ENCODE results near the gene BLID.

BLID gene

GRCh38 chr11:122160841-122161590, 45.0 kb upstream of the BLID start:
- H3K9me3 ChIP-seq (ENCODE audit: insufficient read depth, low read length): no peaks in the 10 kb centered on the region
- no peaks in the 10 kb centered on the region for H3K9me2 ChIP-seq (replicated peaks; ENCODE audit: insufficient read depth, low read length)
- no peak overlapping the region for H3K4me2 ChIP-seq (ENCODE audit: low read depth, low read length, poor library complexity, severe bottlenecking)
- no peak overlapping the region for H3K9ac ChIP-seq (ENCODE audit: low read length)
- no peak overlapping the region for H3K4me3 ChIP-seq (ENCODE audit: insufficient read depth, low read length, poor library complexity, severe bottlenecking)
- H3K79me2 ChIP-seq (ENCODE audit: insufficient read depth, low read length): no peaks in the 10 kb centered on the region
- TF ChIP-seq CTCF (IDR thresholded peaks at IDR 0.05; ENCODE audit: insufficient read depth, low read length, poor library complexity, severe bottlenecking) (no peak), EZH2phosphoT487 (conservative IDR thresholded peaks at IDR 0.05; ENCODE audit: low read length) (no peak)
- H3F3A ChIP-seq (ENCODE audit: insufficient read depth): no peaks in the 10 kb centered on the region
- no peaks in the 10 kb centered on the region for H3K27me3 ChIP-seq (ENCODE audit: low read length)
- H3K27ac ChIP-seq (ENCODE audit: low read depth, low read length): no peak overlapping the region
- no peaks in the 10 kb centered on the region for H4K20me1 ChIP-seq (ENCODE audit: low read depth, low read length)
- H2AFZ ChIP-seq (ENCODE audit: low read depth, low read length, severe bottlenecking): no peak overlapping the region
- no peaks in the 10 kb centered on the region for H3K36me3 ChIP-seq (ENCODE audit: low read length)

- no peak overlapping the region for H3K4me2 ChIP-seq (ENCODE audit: low read depth, low read length, poor library complexity, severe bottlenecking)
- H3F3A ChIP-seq (ENCODE audit: insufficient read depth): no peaks in the 10 kb centered on the region
- H3K4me3 ChIP-seq (ENCODE audit: insufficient read depth, low read length, poor library complexity, severe bottlenecking): no peak overlapping the region
- no peak overlapping the region for H3K9ac ChIP-seq (ENCODE audit: low read length)
- H3K9me3 ChIP-seq (ENCODE audit: insufficient read depth, low read length): no peaks in the 10 kb centered on the region
- no peak overlapping the region for H2AFZ ChIP-seq (ENCODE audit: low read depth, low read length, severe bottlenecking)
- no peaks in the 10 kb centered on the region for H3K27me3 ChIP-seq (ENCODE audit: low read length)
- H4K20me1 ChIP-seq (ENCODE audit: low read depth, low read length): no peaks in the 10 kb centered on the region
- no peak for TF ChIP-seq CTCF (IDR thresholded peaks at IDR 0.05; ENCODE audit: insufficient read depth, low read length, poor library complexity, severe bottlenecking)
- TF ChIP-seq EZH2phosphoT487 (conservative IDR thresholded peaks at IDR 0.05; ENCODE audit: low read length): no peak
- no peaks in the 10 kb centered on the region for H3K36me3 ChIP-seq (ENCODE audit: low read length)
- no peaks in the 10 kb centered on the region for H3K9me2 ChIP-seq (replicated peaks; ENCODE audit: insufficient read depth, low read length)
- H3K27ac ChIP-seq (ENCODE audit: low read depth, low read length): no peak overlapping the region
- H3K79me2 ChIP-seq (ENCODE audit: insufficient read depth, low read length): no peaks in the 10 kb centered on the region
These were observed 43.8 kb upstream of the BLID start for GRCh38 chr11:122159861-122160260.

- no peak overlapping the region for H3K4me2 ChIP-seq (ENCODE audit: low read depth, low read length, poor library complexity, severe bottlenecking)
- H3K9ac ChIP-seq (ENCODE audit: low read length): no peak overlapping the region
- H3K79me2 ChIP-seq (ENCODE audit: insufficient read depth, low read length): no peaks in the 10 kb centered on the region
- H3F3A ChIP-seq (ENCODE audit: insufficient read depth): no peaks in the 10 kb centered on the region
- H3K27ac ChIP-seq (ENCODE audit: low read depth, low read length): no peak overlapping the region
- no peak for TF ChIP-seq CTCF (IDR thresholded peaks at IDR 0.05; ENCODE audit: insufficient read depth, low read length, poor library complexity, severe bottlenecking)
- no peak for TF ChIP-seq EZH2phosphoT487 (conservative IDR thresholded peaks at IDR 0.05; ENCODE audit: low read length)
- no peaks in the 10 kb centered on the region for H3K27me3 ChIP-seq (ENCODE audit: low read length)
- H2AFZ ChIP-seq (ENCODE audit: low read depth, low read length, severe bottlenecking): no peak overlapping the region
- H3K9me3 ChIP-seq (ENCODE audit: insufficient read depth, low read length): no peaks in the 10 kb centered on the region
- no peaks in the 10 kb centered on the region for H3K9me2 ChIP-seq (replicated peaks; ENCODE audit: insufficient read depth, low read length)
- no peak overlapping the region for H3K4me3 ChIP-seq (ENCODE audit: insufficient read depth, low read length, poor library complexity, severe bottlenecking)
- no peaks in the 10 kb centered on the region for H3K36me3 ChIP-seq (ENCODE audit: low read length)
- no peaks in the 10 kb centered on the region for H4K20me1 ChIP-seq (ENCODE audit: low read depth, low read length)
These were observed 43.2 kb upstream of the BLID start for GRCh38 chr11:122159173-122159721.
